Activated naive CD8-positive, alpha-beta T cell treated with anti-CD3 and anti-CD28 coated beads for 36 hours (primary cell): ENCODE measurements around the gene CALML4. TPM values are rescaled to one million over a fixed set of nuclear protein-coding genes. Genes with fewer than 3 reads are reported as not detected.
A peak's percentile ranks its signal among the peaks of the same experiment; 100 is the strongest.
"Not testable (repeated sequence)": the region's sequence is repeated elsewhere in the genome, so short reads cannot be mapped to it uniquely, and the experiment has no call there.

ENCODE experiments used
- DNase-seq: peaks from one replicate; pipeline ENCODE4 v3.0.0; 2021
- H3K27ac Mint-ChIP-seq: one replicate; pipeline ENCODE4 v1.8.0; 2022; ENCODE audit warnings: mild to moderate bottlenecking, moderate library complexity, mixed read lengths
- H3K27me3 Mint-ChIP-seq: one replicate; pipeline ENCODE4 v1.8.0; 2022; ENCODE audit warnings: mild to moderate bottlenecking, mixed read lengths
- H3K36me3 Mint-ChIP-seq: one replicate; pipeline ENCODE4 v1.8.0; 2021; ENCODE audit warnings: mild to moderate bottlenecking, mixed read lengths
- H3K4me1 Mint-ChIP-seq: one replicate; pipeline ENCODE4 v1.8.0; 2021; ENCODE audit warnings: mixed read lengths
- H3K4me3 Mint-ChIP-seq: one replicate; pipeline ENCODE4 v1.8.0; 2022; ENCODE audit warnings: mild to moderate bottlenecking, moderate library complexity, mixed read lengths
- H3K9me3 Mint-ChIP-seq: one replicate; pipeline ENCODE4 v1.8.0; 2022; ENCODE audit warnings: mixed read lengths
- total RNA-seq, 2 experiments: library from RNA; stranded (reverse); gene quantifications; one replicate each; pipeline ENCODE4 v1.2.3, GENCODE V29; 2021

CALML4 gene, protein sequence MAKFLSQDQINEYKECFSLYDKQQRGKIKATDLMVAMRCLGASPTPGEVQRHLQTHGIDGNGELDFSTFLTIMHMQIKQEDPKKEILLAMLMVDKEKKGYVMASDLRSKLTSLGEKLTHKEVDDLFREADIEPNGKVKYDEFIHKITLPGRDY
- 1 to 10 TPM; 5.4 to 7.4 TPM for total RNA-seq

DNA sequence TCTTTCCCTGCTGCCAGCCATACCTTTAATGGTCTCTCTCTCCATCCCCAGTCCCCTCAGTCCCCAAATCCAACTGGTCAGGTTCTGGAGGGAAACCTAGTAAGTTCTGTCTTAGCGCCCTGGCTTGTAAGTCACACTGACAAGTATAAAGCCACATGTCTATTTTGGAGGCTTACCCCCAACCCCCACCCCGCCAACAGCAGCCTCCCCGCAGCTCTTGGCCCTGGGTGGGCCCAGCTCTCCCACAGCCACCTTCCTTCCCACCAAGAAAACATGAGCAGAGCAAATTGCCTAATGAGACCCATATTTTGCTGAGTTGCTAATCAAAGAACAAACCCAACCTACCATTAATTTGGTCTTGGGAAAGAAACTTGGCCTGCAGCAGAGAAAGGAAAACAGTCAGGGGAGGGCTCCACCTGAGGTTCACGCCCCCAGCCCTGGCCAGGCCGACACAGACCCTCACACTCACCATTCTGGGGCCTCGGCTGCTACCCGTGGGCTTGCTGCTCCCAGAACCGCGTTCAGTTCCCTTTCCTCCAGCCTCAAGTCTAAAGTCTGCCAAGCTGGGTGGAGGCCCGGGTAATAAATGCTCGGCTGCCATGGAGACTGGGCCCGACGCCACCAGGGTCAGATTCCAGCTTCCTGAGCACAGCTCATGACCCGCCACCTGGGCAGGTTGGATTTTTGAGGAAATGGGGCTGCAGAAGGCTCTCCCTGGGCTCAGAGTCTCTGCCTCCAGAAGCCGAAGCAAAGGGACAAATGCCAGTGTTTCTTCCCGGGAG lies at the start of gene CALML4:
TSS of gene CALML4 (minus strand) at position 557 of the 782 bp plus-strand sequence. CDS start at position 472, 85 bp downstream.
- Mint-ChIP-seq H3K27ac (no peak within 1 kb of the TSS), H3K4me3 (no peak within 1 kb of the TSS), H3K4me1 (peaks cover 11% of the 10 kb centered on the region), H3K9me3 (no peaks in the 10 kb centered on the region), H3K27me3 (no peaks in the 10 kb centered on the region), H3K36me3 (peaks cover 13% of the 10 kb centered on the region)
- no peak for DNase-seq

DNA sequence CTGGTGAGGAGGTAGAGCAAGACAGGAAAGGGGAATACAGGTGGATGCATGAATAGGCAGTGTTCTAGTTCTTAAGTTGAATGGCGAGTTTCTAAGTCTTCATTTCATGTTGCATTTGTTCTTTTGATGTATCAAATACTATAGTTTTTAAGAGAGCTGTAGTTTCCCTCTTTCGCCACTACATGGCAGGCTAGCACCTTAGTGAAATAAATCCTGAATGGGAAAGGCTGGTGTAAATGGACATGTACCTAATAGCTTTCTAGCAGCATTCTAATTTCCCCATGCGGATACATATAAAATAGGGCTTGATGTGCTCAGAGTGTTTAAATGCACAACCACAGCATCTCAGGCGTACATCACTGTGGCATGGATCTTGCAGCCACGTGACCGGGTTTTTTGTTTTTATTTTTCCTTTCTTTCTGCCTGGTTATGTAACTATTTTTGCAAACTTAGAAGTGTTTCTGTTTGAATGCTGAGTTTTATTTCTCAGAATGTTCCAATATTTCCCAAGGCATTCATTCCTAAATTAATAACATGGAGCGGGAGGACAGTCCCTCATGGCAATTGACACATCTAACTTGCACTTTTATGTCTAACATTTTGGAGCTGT lies 47.9 kb upstream of the CALML4 start:
- Mint-ChIP-seq H3K4me3 (no peak overlapping the region), H3K4me1 (peaks cover 3% of the 10 kb centered on the region), H3K27ac (no peak overlapping the region), H3K36me3 (no peaks in the 10 kb centered on the region), H3K27me3 (peaks cover 3% of the 10 kb centered on the region), H3K9me3 (no peaks in the 10 kb centered on the region)
- DNase-seq, result no peak

DNA sequence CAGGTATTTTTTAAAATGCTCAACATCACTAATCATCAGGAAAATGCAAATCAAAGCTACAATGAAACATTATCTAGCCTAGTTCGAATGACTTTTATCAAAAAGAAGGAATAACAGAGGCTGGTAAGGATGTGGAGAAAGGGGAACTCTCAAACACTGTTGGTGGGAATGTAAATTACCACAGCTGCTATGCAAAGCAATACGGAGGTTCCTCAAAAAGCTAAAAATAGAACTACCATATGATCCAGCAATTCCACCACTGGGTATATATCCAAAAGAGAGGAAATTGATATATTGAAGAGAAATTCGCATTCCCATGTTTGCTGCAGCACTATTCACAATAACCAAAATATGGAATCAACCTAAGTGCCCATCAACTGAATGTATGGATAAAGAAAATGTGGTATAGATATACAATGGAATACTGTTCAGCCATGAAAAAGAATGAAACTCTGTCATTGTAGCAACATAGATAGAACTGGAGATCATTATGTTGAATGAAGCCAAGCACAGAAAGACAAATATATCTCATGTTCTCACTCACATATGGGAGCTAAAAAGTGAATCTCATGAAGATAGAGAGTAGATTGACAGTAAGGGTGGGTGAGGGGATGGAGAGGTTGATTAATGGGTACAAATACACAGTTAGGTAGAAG lies 44.1 kb upstream of the CALML4 start:
- DNase-seq, result no peak
- H3K4me1 Mint-ChIP-seq, result peaks cover 1% of the 10 kb centered on the region
- H3K36me3 Mint-ChIP-seq, result peaks cover 6% of the 10 kb centered on the region
- H3K9me3 Mint-ChIP-seq, result peaks cover 3% of the 10 kb centered on the region
- no peak overlapping the region for H3K27ac Mint-ChIP-seq
- H3K27me3 Mint-ChIP-seq, result peaks cover 17% of the 10 kb centered on the region
- no peak overlapping the region for H3K4me3 Mint-ChIP-seq

DNA sequence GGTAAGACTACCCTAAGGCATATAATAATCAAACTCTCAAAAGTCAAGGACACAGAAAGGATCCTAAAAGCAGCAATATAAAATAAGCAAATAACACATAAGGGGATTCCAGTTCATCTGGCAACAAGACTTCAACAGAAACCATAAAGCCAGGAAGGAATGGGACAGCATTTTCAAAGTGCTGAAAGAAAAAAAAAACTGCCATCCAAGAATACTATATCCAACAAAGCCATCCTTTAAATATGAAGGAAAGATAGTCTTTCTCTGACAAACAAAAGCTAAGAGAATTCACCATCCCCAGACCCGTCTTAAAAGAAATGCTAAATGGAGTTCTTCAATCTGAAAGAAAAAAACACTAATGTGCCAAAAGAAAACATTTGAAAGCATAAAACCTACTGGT lies 39.1 kb upstream of the CALML4 start:
- Mint-ChIP-seq H3K4me1 (no peaks in the 10 kb centered on the region), H3K36me3 (peaks cover 10% of the 10 kb centered on the region), H3K27ac (no peak overlapping the region), H3K9me3 (peaks cover 10% of the 10 kb centered on the region), H3K27me3 (peaks cover 17% of the 10 kb centered on the region), H3K4me3 (no peak overlapping the region)
- DNase-seq, result no peak

DNA sequence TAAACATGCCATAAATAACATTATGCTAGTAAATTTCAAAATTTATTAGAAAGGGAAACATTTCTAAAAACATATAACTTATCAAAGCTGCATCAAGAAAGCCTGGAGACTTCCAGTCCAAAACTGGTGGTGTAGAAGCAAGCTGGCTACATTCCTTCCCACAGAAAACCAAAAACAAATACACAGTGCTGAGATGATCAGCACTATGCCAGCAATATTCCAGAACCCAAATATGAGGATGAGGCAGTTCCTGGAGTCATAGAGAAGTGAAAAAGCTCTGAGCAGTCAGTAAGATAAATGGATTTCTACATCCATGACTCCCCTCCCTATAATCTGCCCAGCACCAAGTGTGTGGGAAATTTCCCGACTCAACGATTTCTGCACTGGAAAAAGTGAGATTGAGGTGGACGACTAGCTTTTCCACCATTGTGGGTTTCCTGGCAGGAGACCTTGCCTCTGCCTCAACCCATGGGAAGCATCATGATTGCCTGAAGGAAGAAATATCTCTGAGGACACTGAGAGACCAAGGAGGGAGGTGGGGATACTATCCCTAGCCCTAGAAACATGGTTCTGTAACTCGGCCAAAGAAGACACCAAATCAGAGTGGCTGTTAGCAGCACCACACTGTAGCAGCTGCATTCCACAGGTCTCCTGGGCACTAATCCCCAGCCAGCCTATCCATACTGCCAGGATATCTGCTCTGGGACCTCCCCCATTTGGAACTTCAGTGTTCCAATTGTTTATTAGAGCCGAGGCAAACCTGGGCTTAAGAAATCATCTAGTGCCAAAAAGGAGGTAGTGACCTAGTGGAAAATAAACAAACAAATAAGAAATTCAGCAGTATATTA lies 36.2 kb upstream of the CALML4 start:
- DNase-seq, result no peak
- H3K36me3 Mint-ChIP-seq, result peaks cover 10% of the 10 kb centered on the region
- no peak overlapping the region for H3K27ac Mint-ChIP-seq
- no peaks in the 10 kb centered on the region for H3K4me1 Mint-ChIP-seq
- peaks cover 3% of the 10 kb centered on the region for H3K27me3 Mint-ChIP-seq
- peaks cover 10% of the 10 kb centered on the region for H3K9me3 Mint-ChIP-seq
- H3K4me3 Mint-ChIP-seq, result no peak overlapping the region

DNA sequence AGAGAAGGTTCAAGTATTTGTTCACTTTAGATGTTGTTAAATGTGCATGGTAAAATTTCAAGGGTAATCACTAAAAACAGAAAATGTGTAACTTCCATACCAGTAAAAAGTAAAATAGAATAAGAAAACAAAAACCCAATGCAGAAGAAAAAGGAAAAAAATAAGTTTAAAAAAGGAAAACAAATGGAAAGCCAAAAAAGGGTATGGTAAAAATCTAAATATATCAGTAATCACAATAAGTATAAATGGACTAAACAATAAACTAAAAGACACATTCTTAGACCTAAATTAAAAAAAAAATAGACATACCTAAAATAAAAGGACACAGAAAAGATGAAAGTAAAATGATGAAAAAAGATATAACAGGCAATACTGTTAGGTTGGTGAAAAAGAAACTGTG lies 33.9 kb upstream of the CALML4 start:
- no peaks in the 10 kb centered on the region for H3K27me3 Mint-ChIP-seq

DNA sequence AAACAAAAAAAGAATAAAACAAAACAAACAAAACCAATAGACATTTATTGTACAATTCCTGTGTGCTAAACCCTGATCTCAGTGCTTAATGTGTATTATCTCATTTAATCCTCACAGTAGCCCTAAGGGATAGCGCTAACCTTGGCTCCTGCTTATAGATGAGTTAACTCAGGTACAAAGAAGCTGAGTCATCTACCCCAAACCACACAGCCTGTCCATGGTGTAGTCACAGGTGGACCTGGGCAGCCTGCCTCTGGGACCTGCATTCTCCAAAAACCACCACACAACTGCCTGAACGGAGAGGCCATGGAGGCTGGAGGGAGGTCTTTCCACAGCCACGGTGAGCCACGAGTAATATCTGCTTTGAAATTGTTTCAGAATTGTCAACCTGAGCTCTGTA lies 29.9 kb upstream of the CALML4 start:
- Mint-ChIP-seq H3K4me1 (peaks cover 8% of the 10 kb centered on the region), H3K9me3 (no peaks in the 10 kb centered on the region), H3K27ac (no peak overlapping the region), H3K4me3 (no peak overlapping the region), H3K36me3 (peaks cover 1% of the 10 kb centered on the region), H3K27me3 (no peaks in the 10 kb centered on the region)
- DNase-seq, result no peak

More for the DNA sequence above, 33.9 kb upstream of the CALML4 start:
- no peak overlapping the region for H3K27ac Mint-ChIP-seq
- H3K4me3 Mint-ChIP-seq, result no peak overlapping the region
- H3K36me3 Mint-ChIP-seq, result peaks cover 4% of the 10 kb centered on the region
- no peaks in the 10 kb centered on the region for H3K4me1 Mint-ChIP-seq
- peaks cover 7% of the 10 kb centered on the region for H3K9me3 Mint-ChIP-seq
- no peak for DNase-seq

DNA sequence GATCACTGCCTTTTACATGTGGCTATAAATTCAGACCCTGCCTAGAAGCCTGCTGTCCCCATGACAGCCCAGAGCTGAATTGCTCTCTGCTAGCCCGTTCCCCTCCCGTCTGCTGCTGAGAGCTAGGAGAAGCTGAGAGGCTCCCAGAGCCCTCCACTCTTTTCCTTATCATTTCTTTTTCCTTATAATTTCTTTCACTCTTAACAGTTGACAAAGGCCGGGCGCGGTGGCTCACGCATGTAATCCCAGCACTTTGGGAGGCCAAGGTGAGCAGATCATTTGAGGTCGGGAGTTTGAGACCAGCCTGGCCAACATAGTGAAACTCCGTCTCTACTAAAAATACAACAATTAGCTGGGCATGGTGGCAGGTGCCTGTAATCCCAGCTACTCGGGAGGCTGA lies 29.4 kb upstream of the CALML4 start:
- not testable (repeated sequence) for H3K9me3 Mint-ChIP-seq, H3K27me3 Mint-ChIP-seq, DNase-seq, H3K27ac Mint-ChIP-seq, H3K4me3 Mint-ChIP-seq, H3K36me3 Mint-ChIP-seq
- H3K4me1 Mint-ChIP-seq, result peaks cover 11% of the 10 kb centered on the region

DNA sequence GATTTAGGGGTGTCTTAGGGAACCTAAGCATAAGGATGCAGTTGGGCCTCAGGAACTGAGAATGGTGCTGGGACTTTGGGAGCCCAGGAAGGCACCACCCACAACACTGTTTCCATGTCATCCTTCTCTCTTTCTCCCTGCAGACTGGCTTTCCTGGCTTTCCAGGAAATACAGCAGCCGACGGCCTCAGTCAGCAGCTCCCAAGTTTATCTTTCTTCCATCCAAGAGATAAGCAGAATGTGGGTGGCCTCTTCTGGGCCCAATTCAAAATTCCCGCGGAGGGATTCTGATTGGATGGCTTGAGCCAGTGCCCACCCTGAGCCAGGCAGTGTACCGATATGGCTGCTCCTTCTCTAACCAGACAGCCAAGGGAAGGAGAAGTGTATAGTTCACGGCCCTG lies 28.9 kb upstream of the CALML4 start:
- H3K4me1 Mint-ChIP-seq, result peaks cover 11% of the 10 kb centered on the region
- no peaks in the 10 kb centered on the region for H3K27me3 Mint-ChIP-seq
- H3K4me3 Mint-ChIP-seq, result no peak overlapping the region

DNA sequence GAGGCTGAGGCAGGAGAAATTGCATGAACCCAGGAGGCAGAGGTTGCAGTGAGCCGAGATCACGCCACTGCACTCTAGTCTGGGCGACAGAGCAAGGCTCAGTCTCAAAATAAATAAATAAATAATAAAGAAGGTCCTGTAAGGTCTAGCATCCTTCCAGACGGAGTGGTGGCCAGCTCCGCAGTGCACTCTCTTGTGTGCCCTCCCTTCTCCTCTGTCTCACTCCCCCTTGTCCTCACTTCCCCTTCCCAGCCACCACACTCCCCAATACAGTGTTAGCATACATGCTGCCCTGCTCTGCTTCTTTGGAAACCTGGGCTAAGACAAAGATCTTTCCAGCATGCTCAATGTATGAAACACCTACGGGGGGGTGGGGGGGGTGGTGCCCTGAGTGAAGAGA lies 27.8 kb upstream of the CALML4 start:
- Mint-ChIP-seq H3K27me3 (no peaks in the 10 kb centered on the region), H3K27ac (no peak overlapping the region), H3K9me3 (no peaks in the 10 kb centered on the region), H3K4me1 (peaks cover 17% of the 10 kb centered on the region), H3K36me3 (peaks cover 11% of the 10 kb centered on the region), H3K4me3 (no peak overlapping the region)
- no peak for DNase-seq

More for the DNA sequence above, 28.9 kb upstream of the CALML4 start:
- no peak for DNase-seq
- Mint-ChIP-seq H3K27ac (no peak overlapping the region), H3K9me3 (no peaks in the 10 kb centered on the region), H3K36me3 (peaks cover 1% of the 10 kb centered on the region)

DNA sequence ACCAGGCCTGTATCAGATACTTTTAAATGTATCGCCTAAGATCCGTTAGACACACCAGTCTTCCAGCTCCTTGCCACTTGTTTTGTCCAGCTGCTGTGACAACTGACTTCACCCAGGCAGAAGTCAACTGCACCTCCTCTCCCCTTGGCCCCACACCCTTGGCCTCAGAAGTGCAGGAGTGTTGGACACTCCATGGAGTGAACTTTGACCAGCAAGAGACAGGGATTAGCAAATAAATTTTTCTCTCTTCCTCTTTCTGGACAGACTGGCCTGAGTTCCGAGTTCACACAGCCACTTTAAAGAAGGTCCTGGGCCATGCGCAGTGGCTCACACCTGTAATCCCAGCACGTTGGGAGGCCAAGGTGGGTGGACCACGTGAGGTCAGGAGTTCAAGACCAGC lies 27.3 kb upstream of the CALML4 start:
- DNase-seq, result no peak
- Mint-ChIP-seq H3K27me3 (no peaks in the 10 kb centered on the region), H3K27ac (no peak overlapping the region), H3K4me1 (peaks cover 22% of the 10 kb centered on the region), H3K9me3 (no peaks in the 10 kb centered on the region), H3K36me3 (peaks cover 16% of the 10 kb centered on the region), H3K4me3 (no peak overlapping the region)

DNA sequence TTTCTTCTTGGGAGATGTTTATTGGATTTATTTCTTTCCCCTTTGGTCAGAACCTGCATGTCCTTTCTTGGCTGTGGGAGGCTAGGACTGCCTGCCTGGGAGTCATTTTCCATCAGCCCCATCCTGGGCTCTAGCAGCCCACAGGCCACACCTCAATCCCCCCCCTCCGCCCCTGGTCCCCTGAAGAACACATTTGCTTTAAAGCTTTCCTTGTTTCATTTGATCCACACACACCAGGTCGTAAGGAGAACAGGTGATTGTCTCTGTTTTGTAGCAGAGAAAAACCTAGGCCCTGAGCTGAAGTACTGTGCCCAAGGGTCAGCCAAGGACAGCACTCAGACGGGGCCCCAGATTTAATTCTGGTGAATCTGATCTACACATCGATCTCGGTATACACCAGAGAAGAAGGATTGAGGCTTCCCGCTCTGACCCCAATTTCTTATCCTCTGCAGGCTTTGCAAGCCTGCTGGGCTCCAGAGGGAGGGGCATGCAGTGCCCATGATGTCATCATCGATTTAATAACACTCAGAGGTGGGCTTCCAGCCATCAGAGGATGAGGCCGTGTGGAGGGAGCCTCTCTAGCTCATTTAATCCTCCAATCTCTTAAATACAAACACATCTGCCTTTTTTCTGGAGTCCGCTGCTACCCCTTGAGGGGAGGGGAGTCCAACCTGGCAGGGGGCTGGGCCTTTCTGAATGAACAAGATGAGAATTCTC lies 26.1 kb upstream of the CALML4 start:
- H3K36me3 Mint-ChIP-seq, result peaks cover 28% of the 10 kb centered on the region
- no peaks in the 10 kb centered on the region for H3K27me3 Mint-ChIP-seq
- H3K9me3 Mint-ChIP-seq, result no peaks in the 10 kb centered on the region
- peaks cover 28% of the 10 kb centered on the region for H3K4me1 Mint-ChIP-seq
- H3K27ac Mint-ChIP-seq, result peak overlapping the region; percentile 23
- H3K4me3 Mint-ChIP-seq, result peak overlapping the region; percentile 92
- no peak for DNase-seq

DNA sequence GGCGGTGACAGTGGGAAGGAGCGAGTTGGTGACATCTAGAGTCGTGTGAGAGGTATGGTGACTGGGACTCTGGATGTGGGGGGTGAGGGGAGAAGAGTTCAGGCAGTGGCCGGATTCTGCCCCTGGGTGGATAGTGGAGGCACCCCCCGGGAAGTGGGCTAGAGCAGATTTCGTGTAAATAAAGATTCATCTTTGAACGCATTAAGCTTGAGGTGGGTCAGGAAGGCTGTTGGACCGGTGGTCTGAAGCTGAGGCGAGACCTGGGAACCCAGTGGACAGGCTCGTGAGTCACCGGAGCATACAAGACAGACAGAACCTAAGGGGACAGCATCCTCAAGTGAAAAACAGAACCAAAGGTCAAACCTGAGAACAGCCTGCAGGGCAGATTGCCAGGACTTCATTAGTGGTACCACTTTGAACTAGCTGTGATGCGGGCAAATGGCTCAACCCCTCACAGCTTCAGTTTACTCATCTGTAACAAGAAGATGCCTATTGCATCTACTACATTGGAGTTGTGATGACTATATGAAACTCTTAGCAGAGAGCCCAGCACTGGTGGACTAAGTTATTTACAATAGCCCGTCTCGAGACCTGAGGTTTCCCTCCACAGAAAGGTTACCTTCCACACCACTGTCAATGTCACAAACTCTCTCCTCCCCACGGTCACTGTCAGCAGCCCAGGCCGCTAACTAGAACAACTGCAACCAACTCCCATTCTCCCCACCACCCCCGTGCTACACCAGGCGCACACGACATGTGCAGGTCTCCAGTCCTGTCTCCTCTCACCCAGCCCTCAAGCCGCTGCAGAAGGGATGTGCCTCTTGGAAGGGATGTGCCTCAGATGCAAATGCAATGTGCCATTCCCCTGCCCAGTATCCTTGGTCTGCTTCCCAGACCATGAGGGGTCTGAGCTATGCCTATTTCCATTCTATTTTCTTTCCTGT lies 25.3 kb upstream of the CALML4 start:
- no peaks in the 10 kb centered on the region for H3K9me3 Mint-ChIP-seq
- peaks cover 28% of the 10 kb centered on the region for H3K36me3 Mint-ChIP-seq
- no peaks in the 10 kb centered on the region for H3K27me3 Mint-ChIP-seq
- peak overlapping the region; percentile 98 for H3K27ac Mint-ChIP-seq
- H3K4me3 Mint-ChIP-seq, result peak overlapping the region; percentile 92
- no peak for DNase-seq
- peaks cover 28% of the 10 kb centered on the region for H3K4me1 Mint-ChIP-seq
